Subcutaneous adipose tissue (tissue), 4 donors: ENCODE data around the gene CHST6. TPM values are rescaled to one million over a fixed set of nuclear protein-coding genes. Genes with fewer than 3 reads are reported as not detected.

ENCODE experiments used
- total RNA-seq, 4 donors: library from RNA; depleted of rRNA; stranded (reverse); fragments of >200 nt; gene quantifications; one replicate each; pipeline ENCODE4 v1.1.0, GENCODE V29; 2016
- TF ChIP-seq, protein P1 (sequence below): fragments of 450-650 bp; IDR thresholded peaks from one replicate; pipeline ENCODE4 v1.5.1; 2016; ENCODE audit warnings: low read depth, mild to moderate bottlenecking, control low read depth, antibody characterized with exemption, moderate library complexity

CHST6 gene
- total RNA-seq, 4 donors from 2014 or later, result not detected

DNA sequence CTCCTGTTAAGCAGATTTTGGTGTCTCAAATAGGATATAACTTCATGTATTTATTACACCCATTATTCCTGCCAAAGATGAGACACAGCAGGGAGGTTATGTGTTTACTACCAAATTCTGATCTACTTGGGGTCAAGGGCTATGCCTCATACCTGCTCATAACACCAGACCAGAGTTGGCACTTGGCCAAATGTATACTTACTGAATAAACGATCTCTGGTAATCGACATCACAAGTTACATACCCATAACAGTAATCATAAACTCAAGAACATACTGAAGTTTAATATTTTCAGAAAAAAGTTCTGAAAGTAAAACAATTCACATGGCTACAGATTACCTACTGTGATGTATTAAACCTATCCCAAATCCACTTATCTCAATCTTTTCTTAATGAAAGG lies 33.7 kb downstream of the CHST6 start:
- TF ChIP-seq, protein P1, sequence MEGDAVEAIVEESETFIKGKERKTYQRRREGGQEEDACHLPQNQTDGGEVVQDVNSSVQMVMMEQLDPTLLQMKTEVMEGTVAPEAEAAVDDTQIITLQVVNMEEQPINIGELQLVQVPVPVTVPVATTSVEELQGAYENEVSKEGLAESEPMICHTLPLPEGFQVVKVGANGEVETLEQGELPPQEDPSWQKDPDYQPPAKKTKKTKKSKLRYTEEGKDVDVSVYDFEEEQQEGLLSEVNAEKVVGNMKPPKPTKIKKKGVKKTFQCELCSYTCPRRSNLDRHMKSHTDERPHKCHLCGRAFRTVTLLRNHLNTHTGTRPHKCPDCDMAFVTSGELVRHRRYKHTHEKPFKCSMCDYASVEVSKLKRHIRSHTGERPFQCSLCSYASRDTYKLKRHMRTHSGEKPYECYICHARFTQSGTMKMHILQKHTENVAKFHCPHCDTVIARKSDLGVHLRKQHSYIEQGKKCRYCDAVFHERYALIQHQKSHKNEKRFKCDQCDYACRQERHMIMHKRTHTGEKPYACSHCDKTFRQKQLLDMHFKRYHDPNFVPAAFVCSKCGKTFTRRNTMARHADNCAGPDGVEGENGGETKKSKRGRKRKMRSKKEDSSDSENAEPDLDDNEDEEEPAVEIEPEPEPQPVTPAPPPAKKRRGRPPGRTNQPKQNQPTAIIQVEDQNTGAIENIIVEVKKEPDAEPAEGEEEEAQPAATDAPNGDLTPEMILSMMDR, result no peak

DNA sequence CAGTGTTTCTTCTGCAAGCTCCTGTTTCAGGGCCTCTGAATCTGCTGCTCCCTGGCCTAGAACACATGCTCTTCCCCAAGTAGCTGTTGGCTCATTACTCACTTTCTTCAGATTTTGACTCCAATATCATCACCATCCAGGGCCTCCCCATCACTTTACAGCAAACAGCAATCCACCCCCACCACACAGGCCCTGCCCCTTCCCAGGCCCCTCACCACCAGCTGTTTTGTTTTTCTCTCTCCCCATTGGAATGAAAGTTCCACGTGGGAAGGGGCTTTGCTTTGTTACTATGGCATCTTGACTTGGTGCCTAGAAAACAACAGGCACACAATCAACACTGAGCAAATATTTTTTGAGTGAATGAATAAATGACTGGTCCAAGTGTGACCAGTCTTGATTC lies 34.8 kb downstream of the CHST6 start:
- TF ChIP-seq, protein P1, result no peak

DNA sequence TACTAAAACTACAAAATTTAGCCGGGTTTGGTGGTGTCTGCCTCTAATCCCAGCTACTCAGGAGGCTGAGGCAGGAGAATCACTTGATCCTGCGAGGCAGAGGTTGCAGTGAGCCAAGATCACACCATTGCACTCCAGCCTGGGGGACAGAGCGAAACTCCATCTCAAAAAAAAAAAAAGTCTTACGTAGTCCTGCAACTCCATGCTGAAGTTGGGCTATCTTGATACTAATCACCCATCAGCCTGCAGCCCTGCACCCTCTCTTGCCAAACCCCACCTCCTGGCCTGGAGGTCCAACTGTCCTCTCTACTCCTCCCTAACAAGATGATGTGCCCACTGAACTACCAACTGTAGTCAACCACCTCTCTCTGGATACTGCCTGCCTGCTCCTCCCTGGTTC lies 35.5 kb downstream of the CHST6 start:
- TF ChIP-seq, protein P1, result no peak

DNA sequence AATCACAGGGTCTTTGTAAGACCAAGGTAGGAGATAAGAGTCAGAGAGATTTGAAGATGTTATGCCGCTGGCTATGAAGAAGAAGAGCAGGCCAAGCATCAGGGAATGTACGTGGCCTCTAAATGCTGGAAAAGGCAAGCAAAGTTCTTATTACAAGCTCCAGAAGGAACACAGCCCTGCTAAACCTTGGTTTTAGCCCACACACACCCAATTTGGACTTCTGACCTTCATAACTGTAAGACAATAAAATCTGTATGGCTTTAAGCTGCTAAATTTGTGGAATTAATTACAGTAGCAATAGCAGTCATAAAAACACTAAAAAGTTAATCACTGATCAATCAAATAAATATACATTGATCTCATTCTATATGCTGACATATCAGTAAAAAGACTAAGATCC lies 36.8 kb downstream of the CHST6 start:
- TF ChIP-seq, protein P1, result no peak

DNA sequence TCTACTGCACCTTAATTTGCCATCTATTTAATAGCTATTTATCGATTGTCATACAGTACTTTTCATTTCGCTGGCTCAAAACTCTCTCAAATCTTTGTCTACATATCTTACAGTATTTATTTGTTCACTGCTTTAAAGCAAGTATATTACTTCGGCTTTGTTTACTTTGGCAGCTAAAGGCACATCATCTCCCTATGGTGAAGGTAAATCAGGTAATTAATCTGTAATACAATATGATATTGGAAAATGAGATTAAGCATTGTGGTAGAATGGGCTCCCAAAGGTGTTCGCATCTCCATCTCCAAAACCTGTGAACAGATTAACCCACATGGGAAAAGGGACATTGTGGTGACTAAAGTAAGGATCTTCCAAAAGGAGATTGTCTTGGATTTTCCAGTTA lies 37.2 kb downstream of the CHST6 start:
- TF ChIP-seq, protein P1, result no peak

DNA sequence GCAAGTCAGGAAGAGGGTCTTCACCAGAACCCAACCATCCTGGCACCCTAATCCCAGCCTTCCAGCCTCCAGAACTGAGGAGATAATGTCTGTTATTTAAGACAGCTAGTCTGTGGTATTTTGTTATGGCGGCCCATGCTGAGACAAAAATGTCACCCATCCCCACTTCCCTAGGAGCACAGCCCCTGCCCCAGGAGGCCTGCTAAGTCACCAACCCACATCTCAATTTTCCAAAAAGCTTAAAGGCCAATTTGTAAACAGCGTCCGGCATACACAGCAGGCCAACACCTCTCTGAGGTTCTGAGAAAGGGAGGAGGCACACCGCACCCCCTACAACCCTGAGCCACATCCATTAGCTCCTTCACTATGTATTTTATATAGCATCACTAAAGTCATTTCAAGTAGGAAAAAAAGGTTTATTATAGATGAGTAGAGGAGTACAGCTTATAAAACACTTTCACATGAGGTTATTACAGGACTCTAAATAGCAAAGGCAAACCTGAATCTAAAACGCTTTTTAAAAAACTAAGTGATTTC lies 37.7 kb downstream of the CHST6 start:
- TF ChIP-seq, protein P1, result no peak

DNA sequence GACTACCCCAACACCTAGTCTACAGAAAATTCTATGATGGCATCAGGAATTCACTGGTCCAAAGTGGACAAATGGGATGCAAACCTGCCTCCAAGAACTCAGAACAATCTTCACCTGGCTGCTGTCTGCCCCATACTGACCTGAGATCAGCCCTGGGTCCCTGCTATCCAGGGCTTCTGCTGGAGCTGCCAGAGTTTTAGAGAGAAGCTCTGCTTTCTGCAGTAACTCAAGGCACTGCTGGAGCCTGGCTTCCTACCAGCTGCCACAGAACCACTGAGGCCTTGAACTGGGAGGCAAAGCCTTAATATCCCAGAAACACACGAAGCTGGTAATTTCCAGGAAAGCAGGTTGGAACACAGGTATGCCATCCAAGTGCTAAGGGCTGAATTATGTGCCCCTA lies 38.3 kb downstream of the CHST6 start:
- TF ChIP-seq, protein P1, result no peak
